GM18870 (cell line): ENCODE data around the gene NEK11.

Experiments
- ATAC-seq: cut with Tn5 transposase; IDR thresholded peaks from one replicate; pipeline ENCODE4 v1.9.1; 2021; ENCODE audit warnings: moderate library complexity; ENCODE audit not compliant: unreplicated experiment

NEK11 gene

DNA sequence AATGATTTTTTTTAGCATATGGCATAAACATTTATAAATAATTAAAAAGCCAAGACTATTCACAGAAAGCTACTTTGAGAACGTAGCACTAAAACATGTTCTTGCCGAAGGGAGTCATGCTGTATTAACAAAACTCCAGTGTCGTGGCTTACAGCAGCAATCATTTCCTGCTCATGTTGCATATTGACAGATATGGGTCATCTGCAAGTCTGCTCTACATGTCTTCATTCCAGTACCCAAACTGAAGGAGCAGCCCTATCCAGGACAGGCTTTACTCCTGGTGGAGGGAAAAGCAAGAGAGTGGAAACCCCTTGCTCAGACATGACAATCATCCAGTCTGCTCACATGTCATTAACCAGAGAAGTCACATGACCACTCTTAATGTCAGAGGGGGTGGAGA is 87.6 kb downstream of the NEK11 start:
- no peak for ATAC-seq

DNA sequence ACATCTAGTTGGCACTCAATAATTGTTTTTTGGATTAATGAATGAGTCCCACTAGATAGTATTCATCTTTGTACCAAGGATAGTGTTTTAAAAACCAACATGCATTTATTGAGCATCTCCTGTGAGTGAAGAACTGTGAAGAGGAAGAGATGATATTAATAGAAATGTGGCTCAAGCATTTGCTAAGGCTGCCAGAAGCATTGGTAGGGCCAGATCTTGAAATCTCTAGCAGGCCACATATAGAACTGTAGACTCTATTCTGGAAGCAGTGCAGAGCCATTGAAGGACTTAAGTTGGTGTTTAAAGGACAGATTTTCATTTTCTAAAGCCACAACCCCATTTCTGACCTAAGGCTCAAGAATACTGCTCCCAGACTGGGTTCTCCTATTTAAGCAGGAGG is 99.0 kb downstream of the NEK11 start:
- no peak for ATAC-seq

DNA sequence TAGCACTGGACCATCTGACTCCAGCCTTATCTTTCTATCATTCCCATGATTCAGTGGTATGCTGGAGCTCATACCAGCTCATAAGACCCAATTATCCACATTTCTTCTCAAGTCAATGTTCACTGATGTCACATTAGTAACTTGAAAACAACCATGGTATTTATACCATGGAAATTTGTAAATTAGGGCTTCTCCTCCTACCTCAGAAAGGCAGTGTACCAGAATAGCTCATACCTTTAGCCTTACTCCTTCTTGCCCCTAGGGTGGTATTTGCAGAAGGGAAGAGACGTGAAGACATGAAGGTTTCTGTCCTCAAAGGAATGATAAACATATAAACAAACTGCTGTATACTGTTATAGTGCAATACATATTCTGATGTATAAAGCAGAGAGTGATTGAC is 114.2 kb downstream of the NEK11 start:
- ATAC-seq = no peak

DNA sequence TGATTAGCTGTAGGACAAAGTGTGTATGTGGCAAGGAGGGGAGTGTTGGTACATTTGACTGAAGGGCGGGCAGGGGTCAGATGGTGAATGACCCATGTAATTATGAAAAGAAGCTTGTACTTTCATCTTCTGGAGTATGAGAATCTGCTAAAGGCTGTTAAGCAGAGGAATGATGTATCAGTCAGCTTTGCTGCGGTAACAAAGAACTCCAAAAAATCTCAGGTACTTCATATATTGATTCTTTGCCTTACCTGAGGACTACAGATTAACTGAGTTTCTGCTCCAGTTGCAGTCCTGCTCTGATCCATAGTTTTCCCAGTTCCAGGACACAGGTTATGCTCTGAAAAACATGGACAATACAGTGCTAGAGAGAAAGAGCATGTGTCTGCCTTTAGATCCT is 115.1 kb downstream of the NEK11 start:
- ATAC-seq = no peak

DNA sequence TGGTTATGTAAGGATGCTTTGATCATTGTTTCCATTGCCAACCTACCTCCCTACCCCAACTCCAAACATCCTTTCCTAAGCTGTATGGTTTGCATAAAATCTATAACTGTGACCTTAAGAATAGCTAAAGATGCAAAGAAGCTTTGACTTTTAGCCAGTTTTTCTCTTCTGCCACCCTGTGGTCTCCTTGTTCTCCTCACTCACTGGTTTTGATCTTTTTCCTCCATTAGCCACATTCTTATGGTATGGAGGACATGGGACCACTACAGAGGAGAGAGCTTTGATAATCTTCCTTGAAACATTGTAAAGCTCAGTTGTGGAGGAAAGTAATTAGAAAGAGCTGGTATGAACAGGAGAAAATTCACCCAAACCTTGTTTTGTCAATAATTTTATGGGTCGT is 115.9 kb downstream of the NEK11 start:
- no peak for ATAC-seq

DNA sequence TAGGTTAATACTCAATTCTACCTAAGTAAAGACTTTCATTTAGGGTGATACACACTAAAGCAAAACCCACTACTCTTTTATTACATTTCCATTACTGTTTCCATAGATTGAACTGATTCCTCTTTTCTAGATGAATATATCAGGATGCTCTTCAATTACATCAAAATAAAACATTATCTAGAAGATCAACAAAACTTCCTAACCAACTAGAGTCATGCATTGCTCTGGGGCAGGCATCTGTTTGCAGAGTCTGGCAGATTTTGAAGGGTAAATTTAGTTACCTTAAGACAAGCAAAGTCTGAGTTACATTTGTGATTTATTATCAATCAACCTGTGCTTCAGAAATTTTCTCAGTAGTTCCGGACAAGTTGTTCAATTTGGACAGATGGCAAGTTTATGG is 117.1 kb downstream of the NEK11 start:
- ATAC-seq = no peak

DNA sequence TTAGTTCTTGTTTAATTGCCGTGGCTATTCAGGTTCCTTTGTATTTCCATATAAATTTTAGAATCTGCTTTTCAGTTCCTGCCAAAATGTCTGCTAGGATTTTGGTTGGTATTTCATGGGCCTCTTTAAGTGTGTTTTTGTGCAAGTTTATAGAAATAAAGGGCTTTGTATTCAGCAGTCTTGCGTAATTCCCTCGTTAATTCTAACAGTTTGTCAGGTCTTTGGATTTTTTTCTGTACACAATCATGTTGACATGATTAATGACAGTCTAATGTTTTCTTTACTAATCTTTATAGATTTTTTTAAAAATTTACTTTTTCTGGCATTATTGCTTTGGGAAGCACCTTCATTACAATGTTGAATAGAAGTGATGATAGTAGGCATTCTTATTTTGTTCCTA is 120.9 kb downstream of the NEK11 start:
- no peak for ATAC-seq

DNA sequence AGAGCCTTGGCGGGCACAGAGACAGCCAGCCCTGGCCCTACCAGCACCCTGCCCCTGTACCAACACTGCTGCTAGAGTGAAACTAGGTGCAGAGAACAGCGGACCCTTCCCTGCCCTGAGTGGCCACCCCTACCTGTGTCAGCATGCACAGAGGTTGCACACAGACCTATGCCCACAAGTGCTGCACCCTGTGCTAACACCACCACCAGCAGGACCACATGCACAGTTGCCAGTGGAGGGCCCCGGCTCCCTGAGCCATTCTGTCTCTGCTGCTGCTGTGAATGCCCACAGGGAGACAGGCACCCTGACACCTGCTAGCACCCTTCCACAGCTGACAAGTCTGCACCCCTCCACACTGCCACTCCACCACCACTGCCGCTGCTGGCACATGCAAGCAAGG is 131.8 kb downstream of the NEK11 start:
- ATAC-seq = no peak

DNA sequence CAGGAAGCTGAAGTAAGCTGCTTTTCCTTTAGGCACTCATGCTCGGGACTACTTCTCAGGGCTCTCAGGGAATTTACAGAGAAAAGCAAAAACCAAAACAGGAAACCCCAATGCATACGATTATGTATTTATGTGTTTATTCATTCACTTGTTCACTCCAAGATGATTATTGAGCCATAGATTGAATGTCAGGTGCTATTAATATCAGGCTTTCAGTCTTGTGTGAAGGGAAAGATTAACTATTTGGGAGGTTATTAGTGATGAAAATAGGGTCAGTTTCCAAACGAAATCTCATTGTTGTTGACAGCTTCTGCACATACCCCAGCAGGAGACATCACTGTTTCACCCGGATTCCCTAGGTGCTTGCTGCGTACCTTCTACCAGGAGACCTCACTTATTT is 135.8 kb downstream of the NEK11 start:
- ATAC-seq = no peak

DNA sequence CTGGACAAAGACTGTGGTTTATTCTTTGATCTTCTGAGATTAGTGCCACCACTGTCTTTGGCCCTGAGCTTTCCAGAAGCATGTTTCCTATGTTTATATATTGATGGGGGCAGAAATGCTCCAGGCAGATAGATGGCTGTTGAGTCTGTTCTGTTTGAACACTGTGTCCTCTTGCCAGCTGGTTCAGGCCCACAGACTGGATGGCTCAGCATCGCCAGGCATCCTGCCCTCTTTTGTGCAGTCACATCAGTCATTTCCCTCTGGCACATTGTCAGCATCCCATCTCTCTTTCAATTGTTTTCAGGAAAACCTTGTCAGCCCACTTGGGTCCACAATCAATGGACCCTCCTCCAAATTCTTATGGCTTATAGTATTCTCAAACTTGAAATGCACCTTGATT is 141.2 kb downstream of the NEK11 start:
- ATAC-seq = no peak

DNA sequence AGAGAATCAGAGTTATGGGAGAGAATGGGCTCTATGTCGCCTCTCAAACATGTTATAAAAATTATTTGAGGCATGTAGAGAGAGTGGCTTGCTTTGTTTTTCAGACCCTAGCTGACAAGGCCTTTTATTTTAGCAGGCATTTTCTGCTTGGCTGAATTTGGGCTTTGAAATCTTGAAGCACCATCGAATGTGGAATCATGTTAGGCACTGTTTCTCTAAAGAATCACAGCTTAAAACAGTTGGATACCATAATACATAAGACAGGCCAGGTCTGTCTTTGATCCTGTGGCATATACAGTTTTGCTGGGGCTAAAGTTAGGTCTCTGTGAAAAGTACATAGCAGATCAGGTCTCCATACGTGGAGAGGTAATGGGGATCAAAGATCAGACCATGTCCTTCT is 142.7 kb downstream of the NEK11 start:
- no peak for ATAC-seq

DNA sequence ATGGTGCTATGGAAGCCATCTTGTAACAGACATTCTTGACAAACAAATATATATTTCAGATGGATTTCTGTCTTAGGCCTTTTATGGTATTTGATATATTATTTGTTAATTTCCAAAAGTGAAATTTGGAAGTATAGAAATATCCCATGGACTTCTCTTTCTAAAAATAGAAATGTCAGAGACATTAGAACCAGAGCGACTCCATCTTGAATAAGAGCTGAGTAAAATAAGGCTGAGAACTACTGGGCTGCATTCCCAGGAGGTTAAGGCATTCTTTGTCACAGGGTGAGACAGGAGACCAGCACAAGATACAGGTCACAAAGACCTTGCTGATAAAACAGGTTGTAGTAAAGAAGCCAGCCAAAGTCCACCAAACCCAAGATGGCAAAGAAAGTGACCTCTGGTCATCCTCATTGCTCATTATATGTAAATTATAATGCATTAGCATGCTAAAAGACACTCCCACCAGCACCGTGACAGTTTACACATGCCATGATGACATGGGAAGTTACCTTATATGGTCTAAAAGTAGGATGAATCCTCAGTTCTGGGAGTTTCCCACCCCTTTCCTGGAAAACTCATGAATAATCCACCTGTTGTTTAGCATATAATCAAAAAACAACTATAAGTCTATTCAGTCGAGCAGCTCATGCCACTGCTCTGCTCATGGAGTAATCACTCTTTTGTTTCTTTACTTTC is 146.0 kb downstream of the NEK11 start:
- ATAC-seq = no peak

DNA sequence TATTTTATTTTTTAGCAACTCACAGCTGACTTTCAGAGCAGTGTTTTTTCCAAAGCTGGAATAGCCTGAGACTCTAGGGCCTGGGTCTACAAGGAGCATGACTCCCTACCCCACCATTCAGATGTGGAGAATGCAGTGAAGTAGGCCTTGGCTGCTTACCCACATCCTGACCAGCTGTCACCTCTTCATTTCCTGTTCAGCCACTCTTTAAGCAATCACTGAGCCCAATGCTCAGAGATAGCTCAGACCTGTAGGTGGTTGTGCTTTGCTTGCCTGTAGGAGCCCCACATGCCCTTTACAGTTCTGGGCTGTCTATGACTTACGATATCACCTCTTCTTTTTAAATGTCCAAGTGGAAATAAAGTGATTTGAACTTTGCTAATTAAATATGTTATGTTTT is 148.1 kb downstream of the NEK11 start:
- ATAC-seq = no peak

DNA sequence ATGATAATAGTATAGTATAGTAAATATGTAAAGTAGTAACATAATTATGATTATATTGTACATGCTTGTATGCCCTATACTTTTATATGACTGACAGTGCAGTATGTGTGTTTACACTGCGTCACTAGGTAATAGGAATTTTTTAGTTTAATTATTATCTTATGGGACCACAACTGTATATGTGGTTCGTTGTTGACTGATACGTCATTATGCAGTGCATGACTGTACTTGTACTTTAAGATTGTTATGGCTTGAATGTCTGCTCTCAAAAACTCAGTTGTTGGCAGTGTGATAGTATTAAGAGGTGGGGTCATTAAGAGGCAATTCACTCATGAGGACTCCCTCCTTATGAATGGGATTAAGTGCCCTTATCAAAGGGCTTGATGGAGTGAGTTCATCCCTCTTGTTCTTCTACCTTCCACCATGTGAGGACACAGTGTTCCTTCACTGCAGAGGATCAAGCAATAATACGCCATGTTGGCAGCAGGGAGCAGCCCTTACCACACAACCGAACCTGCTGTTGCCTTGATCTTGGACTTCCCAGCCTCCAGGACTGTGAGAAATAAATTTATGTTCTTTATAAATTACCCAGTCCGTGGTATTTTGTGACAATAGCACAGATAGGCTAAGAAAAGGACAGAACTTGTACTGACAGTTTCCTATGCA is 152.2 kb downstream of the NEK11 start:
- no peak for ATAC-seq

DNA sequence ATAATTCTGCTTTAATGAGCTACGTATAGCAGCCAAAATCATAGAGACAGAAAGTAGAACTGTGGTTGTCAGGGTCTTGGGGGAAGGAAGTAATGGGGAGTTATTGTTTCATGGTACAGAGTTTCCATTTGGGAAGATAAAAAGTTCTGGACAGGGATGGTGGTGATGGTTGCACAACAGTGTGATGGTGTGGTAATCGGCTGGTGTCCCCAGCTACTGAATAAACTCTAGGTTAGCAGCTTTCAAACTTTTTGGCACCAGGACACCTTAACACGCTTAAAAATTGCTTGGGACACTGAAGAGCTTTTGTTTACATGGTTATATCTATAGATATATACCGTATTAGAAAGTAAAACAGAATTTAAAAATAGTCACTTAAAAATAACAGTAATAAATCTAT is 166.0 kb downstream of the NEK11 start:
- ATAC-seq = no peak

DNA sequence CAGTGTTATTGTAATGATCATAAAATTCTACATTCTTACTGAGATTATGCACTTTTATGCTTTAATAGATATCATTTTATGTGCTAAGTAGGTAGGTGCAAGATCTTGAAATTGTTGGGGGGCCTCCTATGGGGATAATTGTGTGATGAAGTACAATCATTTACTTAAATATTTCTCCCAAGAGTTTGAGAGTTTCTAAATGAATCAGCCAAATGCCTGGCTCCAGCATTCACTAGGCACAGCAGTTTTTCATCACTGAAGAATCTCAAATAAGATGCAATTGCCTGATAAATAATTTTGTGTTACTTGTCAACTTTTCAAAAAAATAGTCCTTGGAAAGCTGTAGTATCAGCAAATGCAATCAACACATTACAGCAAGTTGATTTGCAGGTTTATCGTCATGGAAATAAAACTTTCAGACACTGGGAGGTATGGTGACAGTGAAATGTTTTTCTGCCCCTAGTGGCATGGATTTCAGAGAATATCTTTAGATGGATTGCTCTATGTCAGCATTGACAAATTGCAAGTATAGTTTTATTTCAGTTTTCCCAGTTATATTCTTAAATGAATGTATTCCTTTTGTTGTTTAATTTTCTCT is 167.1 kb downstream of the NEK11 start:
- no peak for ATAC-seq

DNA sequence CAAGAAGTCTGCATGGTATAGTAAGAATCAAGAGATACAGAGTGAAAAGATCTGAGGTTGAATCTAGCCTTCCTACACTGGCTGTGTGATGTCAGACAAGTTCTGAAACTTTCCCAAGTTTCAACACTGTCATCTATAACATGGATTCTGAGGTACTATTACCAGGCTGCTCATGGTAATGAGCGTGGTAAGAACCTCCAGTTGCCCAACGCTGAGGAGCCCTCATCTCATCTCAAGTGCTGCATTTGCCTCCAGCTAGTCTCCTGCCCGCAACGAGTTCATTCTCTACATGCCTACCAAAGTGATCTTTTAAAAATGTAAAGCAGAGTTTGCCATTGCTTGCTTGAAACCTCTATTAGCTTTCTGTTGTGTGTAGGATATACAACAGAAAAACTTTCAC is 168.1 kb downstream of the NEK11 start:
- no peak for ATAC-seq

DNA sequence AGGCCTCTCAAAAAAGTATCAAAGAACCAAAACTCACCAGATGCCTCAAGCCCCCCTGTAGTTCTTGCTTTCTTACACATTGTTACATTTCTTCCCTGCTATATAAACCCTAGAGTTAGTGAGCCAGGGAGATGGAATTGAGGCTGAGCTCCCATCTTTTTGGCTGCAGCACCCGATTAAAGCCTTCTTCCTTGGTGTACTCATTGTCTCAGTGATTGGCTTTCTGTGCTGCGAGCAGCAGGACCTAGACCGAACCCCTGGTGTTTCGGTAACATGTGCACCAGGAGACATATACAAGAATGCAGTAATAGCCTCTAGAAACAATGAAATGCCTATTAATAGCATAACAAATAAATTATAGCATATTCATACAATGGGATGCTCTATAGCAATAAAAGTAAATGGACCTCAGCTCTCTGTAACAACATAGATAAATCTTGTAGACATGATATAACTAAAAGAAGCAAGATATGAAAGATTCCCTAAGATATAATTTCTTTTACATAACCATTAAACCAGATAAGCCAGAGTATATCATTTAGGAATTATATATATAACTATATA is 174.0 kb downstream of the NEK11 start:
- ATAC-seq = no peak

DNA sequence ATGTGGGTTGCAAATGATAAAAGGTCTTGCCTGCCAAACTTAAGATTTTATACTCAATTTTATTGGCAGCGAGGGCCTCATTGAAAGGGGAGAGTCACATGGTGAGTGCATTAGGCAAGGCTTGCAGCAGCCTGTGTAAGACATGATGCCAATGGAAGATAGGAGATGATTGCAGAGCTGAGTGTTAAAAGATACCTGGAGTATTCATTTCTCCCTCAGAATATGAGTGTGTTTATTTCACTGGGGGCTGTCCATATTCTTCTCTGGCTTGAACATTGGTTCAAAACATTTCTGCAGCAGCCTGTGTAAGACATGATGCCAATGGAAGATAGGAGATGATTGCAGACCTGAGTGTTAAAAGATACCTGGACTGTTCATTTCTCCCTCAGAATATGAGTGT is 189.7 kb downstream of the NEK11 start:
- ATAC-seq = no peak

DNA sequence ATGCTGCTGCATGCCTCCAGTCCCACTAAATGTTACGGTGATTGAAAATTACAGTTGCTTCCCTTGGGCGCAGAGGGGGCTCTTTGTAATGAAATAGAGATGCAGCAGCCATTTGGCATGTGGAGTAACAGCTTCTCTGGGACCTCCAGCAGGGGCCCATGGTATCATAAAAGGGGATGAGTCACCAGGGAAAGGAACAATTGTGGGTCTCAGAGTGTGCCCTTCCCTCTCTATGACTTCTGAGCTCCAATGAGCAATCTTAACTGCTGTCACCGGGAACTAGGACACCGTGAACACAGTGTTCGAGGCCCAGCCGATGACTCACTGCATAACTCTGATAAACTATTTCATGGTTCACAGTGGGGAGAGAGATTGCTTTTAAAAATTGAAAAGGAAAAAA is 190.1 kb downstream of the NEK11 start:
- no peak for ATAC-seq

DNA sequence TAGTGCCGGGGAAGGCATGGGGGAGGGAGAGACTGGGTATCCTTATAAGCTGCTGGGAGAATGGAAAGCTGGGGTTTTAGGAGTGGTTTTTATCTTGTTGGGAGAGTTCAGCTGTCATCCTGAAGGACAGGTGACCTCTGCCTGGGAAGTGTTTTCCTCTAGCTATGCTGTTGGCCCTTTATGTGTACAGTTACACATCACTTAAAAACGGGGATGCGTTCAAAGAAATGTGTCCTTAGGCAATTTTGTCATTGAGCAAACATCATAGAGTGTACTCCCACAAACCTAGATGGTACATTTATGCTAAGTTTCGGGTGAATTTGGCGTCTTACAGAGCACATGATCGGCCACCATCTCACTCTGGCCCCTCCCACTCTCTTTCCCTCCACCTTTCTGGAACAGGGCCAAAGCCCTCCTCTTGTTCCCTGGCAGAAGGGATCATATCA is 190.6 kb downstream of the NEK11 start:
- ATAC-seq = no peak

DNA sequence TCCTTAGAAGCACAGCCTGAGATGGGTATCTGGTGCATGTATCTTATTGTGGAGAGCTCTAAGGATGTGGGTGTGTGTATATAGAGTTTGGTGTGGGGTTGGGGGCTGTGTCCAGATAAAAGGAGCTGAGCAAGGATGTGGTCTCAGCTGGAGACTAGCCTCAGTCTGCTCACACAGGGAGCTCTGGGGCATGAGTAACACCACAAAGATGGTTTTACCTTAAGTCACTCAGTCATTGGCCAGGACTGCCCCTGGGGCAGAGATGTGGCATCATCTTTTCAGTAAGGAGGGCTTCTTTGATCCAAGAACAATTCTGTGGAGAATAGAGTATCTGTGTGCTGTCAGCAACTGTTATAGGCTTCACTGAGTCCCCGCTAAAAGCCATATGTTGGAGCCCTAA is 191.5 kb downstream of the NEK11 start:
- no peak for ATAC-seq
